Endodermal cell (in vitro differentiated cells): ENCODE data around the gene PRCD. TPM values are rescaled to one million over a fixed set of nuclear protein-coding genes. Genes with fewer than 3 reads are reported as not detected.

ENCODE experiments used
- DNase-seq: peaks from one replicate; pipeline ENCODE4 v3.0.0-alpha.2; 2017
- H3K27ac ChIP-seq: 2 replicates; pipeline ENCODE4 v1.5.1; 2013; ENCODE audit warnings: mild to moderate bottlenecking, low read depth, low read length, moderate library complexity
- H3K27me3 ChIP-seq: 2 replicates; pipeline ENCODE4 v1.6.1; 2013; ENCODE audit warnings: mild to moderate bottlenecking, low read length, moderate library complexity; ENCODE audit not compliant: insufficient read depth, control insufficient read depth, poor library complexity, severe bottlenecking
- H3K36me3 ChIP-seq: 2 replicates; pipeline ENCODE4 v1.7.0; 2013; ENCODE audit warnings: mild to moderate bottlenecking, low read length, moderate library complexity; ENCODE audit not compliant: control insufficient read depth, insufficient read depth
- H3K4me1 ChIP-seq: one replicate; pipeline ENCODE4 v1.7.0; 2013; ENCODE audit warnings: low read length; ENCODE audit not compliant: control insufficient read depth, insufficient read depth
- H3K4me3 ChIP-seq: 2 replicates; pipeline ENCODE4 v1.5.1; 2013; ENCODE audit warnings: mild to moderate bottlenecking, low read length, moderate library complexity
- H3K9ac ChIP-seq: 2 replicates; pipeline ENCODE4 v1.6.1; 2013; ENCODE audit warnings: mild to moderate bottlenecking, low read length, moderate library complexity; ENCODE audit not compliant: poor library complexity, severe bottlenecking; ENCODE audit errors: extremely low read depth
- H3K9me3 ChIP-seq: 2 replicates; pipeline ENCODE4 v1.6.1; 2013; ENCODE audit warnings: mild to moderate bottlenecking, low read length, moderate library complexity; ENCODE audit not compliant: control insufficient read depth
- H3K27ac Mint-ChIP-seq: 2 replicates; pipeline ENCODE4 v1.8.0; 2020; ENCODE audit warnings: mixed read lengths
- H3K27me3 Mint-ChIP-seq: 2 replicates; pipeline ENCODE4 v1.8.0; 2021; ENCODE audit warnings: mild to moderate bottlenecking, mixed read lengths; ENCODE audit not compliant: insufficient read depth
- H3K36me3 Mint-ChIP-seq: 2 replicates; pipeline ENCODE4 v1.8.0; 2020; ENCODE audit warnings: low read depth, mixed read lengths
- H3K4me1 Mint-ChIP-seq: 2 replicates; pipeline ENCODE4 v1.8.0; 2020; ENCODE audit warnings: mixed read lengths
- H3K4me3 Mint-ChIP-seq: 2 replicates; pipeline ENCODE4 v1.8.0; 2020; ENCODE audit warnings: mild to moderate bottlenecking, moderate library complexity, mixed read lengths
- H3K9me3 Mint-ChIP-seq: 2 replicates; pipeline ENCODE4 v1.8.0; 2020; ENCODE audit warnings: mild to moderate bottlenecking, mixed read lengths
- CTCF ChIP-seq: fragments of 200-600 bp; sonication (generic); conservative IDR thresholded peaks from 2 replicates; pipeline ENCODE4 v1.5.0; 2021; ENCODE audit warnings: antibody characterized with exemption, mild to moderate bottlenecking
- WGBS, 2 experiments: methylation state at CpG; one replicate each; pipeline versions ENCODE4 v1.1.5 to v1.1.7; 2013; ENCODE audit warnings: missing lambda C conversion rate in 2 of 2, mixed read lengths in 1 of 2; ENCODE audit not compliant: insufficient coverage in 1 of 2, insufficient read length in 1 of 2; 5-methylcytosine and 5-hydroxymethylcytosine counted together
- total RNA-seq, 2 donors: library from RNA; stranded (reverse); fragmentation: NEBNext Ultra II Directional in 1 of 2; extraction: Animal tissue kit (Norgen Biotek cat#: 25700) in 1 of 2; gene quantifications; 2 replicates in 1 of 2; 3 replicates in 1 of 2; pipeline ENCODE4 v1.2.1, GENCODE V29; 2021

PRCD gene
- total RNA-seq, 2 donors from 2014 or later: 3.2 to 4.8 TPM

GRCh38 chr17:76537578-76538280, 2.1 kb upstream of the PRCD start, which contains the start of gene CYGB:
TSS of gene CYGB (minus strand) at chr17:76537709. CDS start at chr17:76537542, 167 bp downstream.
- TF ChIP-seq CTCF: no peak
- no peaks in the 10 kb centered on the region for H3K9me3 ChIP-seq
- H3K27ac Mint-ChIP-seq: no peak within 1 kb of the TSS
- H3K4me3 Mint-ChIP-seq: peak within 1 kb of the TSS; percentile 51
- H3K27ac ChIP-seq: no peak within 1 kb of the TSS
- no peaks in the 10 kb centered on the region for H3K36me3 Mint-ChIP-seq
- H3K4me1 ChIP-seq: peaks cover 13% of the 10 kb centered on the region
- no peak within 1 kb of the TSS for H3K9ac ChIP-seq
- H3K4me1 Mint-ChIP-seq: peaks cover 16% of the 10 kb centered on the region
- peak within 1 kb of the TSS; percentile 56 for H3K4me3 ChIP-seq
- H3K27me3 ChIP-seq: peaks cover 42% of the 10 kb centered on the region
- H3K27me3 Mint-ChIP-seq: peaks cover 39% of the 10 kb centered on the region
- WGBS, 2 experiments: 1 to 4% methylated on average over 5 to 89 of the region's 95 CpGs
- H3K9me3 Mint-ChIP-seq: no peaks in the 10 kb centered on the region
- peak; percentile 89 for DNase-seq
- no peaks in the 10 kb centered on the region for H3K36me3 ChIP-seq

GRCh38 chr17:76538281-76538931, 1.4 kb upstream of the PRCD start:
- WGBS, 2 experiments: 24 to 40% methylated on average over 6 to 37 of the region's 37 CpGs
- DNase-seq: peak; percentile 85
- Histone ChIP-seq H3K9ac (no peak overlapping the region), H3K4me1 (peaks cover 18% of the 10 kb centered on the region), H3K27me3 (peaks cover 42% of the 10 kb centered on the region), H3K4me3 (peak overlapping the region; percentile 56), H3K9me3 (no peaks in the 10 kb centered on the region), H3K27ac (no peak overlapping the region), H3K36me3 (no peaks in the 10 kb centered on the region)
- Mint-ChIP-seq H3K36me3 (no peaks in the 10 kb centered on the region), H3K4me1 (peaks cover 16% of the 10 kb centered on the region), H3K27ac (no peak overlapping the region), H3K4me3 (peak overlapping the region; percentile 51), H3K27me3 (peaks cover 39% of the 10 kb centered on the region), H3K9me3 (no peaks in the 10 kb centered on the region)
- no peak for TF ChIP-seq CTCF

GRCh38 chr17:76538941-76539570, 788 bp upstream of the PRCD start:
- Mint-ChIP-seq H3K27ac (no peak overlapping the region), H3K27me3 (peaks cover 39% of the 10 kb centered on the region), H3K36me3 (no peaks in the 10 kb centered on the region), H3K9me3 (no peaks in the 10 kb centered on the region), H3K4me3 (peak overlapping the region; percentile 51), H3K4me1 (peaks cover 20% of the 10 kb centered on the region)
- 93 to 95% methylated on average over 7 to 9 of the region's 9 CpGs for WGBS, 2 experiments
- Histone ChIP-seq H3K4me3 (no peak overlapping the region), H3K9me3 (no peaks in the 10 kb centered on the region), H3K4me1 (peaks cover 24% of the 10 kb centered on the region), H3K27ac (no peak overlapping the region), H3K36me3 (no peaks in the 10 kb centered on the region), H3K27me3 (peaks cover 42% of the 10 kb centered on the region), H3K9ac (no peak overlapping the region)
- TF ChIP-seq CTCF: no peak
- no peak for DNase-seq
